Smooth muscle cell (in vitro differentiated cells): Measurements from ENCODE around the gene ENOX1. TPM values are rescaled to one million over a fixed set of nuclear protein-coding genes. Genes with fewer than 3 reads are reported as not detected.

Experiments
- DNase-seq: peaks from one replicate; lab custom pipeline; 2025; ENCODE audit not compliant: unreplicated experiment; lab: John Stamatoyannopoulos, UW
- H2AFZ ChIP-seq: fragments of 200-600 bp; sonication (generic); 2 replicates; pipeline ENCODE4 v1.6.0; 2016; ENCODE audit warnings: antibody characterized with exemption, low read depth, mild to moderate bottlenecking
- H3F3A ChIP-seq: fragments of 200-600 bp; sonication (generic); 2 replicates; pipeline ENCODE4 v1.6.0; 2017; ENCODE audit warnings: antibody characterized with exemption, low read depth
- H3K27ac ChIP-seq: fragments of 200-600 bp; sonication (generic); 2 replicates; pipeline ENCODE4 v1.5.1; 2016; ENCODE audit warnings: low read depth, mild to moderate bottlenecking
- H3K27me3 ChIP-seq: fragments of 200-600 bp; sonication (generic); 2 replicates; pipeline ENCODE4 v1.6.1; 2016; ENCODE audit warnings: low read depth, mild to moderate bottlenecking
- H3K36me3 ChIP-seq: fragments of 200-600 bp; sonication (generic); 2 replicates; pipeline ENCODE4 v1.5.1; 2016; ENCODE audit warnings: low read depth
- H3K4me1 ChIP-seq: fragments of 200-600 bp; sonication (generic); 2 replicates; pipeline ENCODE4 v1.5.1; 2016; ENCODE audit warnings: low read depth
- H3K4me2 ChIP-seq: fragments of 200-600 bp; sonication (generic); 2 replicates; pipeline ENCODE4 v1.6.0; 2016; ENCODE audit warnings: mild to moderate bottlenecking
- H3K4me3 ChIP-seq: fragments of 200-600 bp; sonication (generic); 2 replicates; pipeline ENCODE4 v1.5.1; 2016; ENCODE audit warnings: mild to moderate bottlenecking
- H3K79me2 ChIP-seq: fragments of 200-600 bp; sonication (generic); 2 replicates; pipeline ENCODE4 v1.6.0; 2016; ENCODE audit warnings: low read depth, mild to moderate bottlenecking
- H3K9ac ChIP-seq: fragments of 200-600 bp; sonication (generic); 2 replicates; pipeline ENCODE4 v1.6.0; 2016; ENCODE audit warnings: low read depth
- H3K9me3 ChIP-seq: fragments of 200-600 bp; sonication (generic); replicated peaks from 2 replicates; pipeline ENCODE4 v1.5.1; 2016; ENCODE audit warnings: low read depth
- H4K20me1 ChIP-seq: fragments of 200-600 bp; sonication (generic); 2 replicates; pipeline ENCODE4 v1.6.0; 2016; ENCODE audit warnings: low read depth
- CTCF ChIP-seq: fragments of 200-600 bp; sonication (generic); IDR thresholded peaks from 2 replicates; pipeline ENCODE4 v1.5.1; 2017; ENCODE audit warnings: borderline replicate concordance, mild to moderate bottlenecking, antibody characterized with exemption; ENCODE audit not compliant: insufficient read depth, poor library complexity, severe bottlenecking
- WGBS: methylation state at CpG from one replicate; pipeline ENCODE4 v1.1.7; 2016; ENCODE audit warnings: low lambda C conversion rate; 5-methylcytosine and 5-hydroxymethylcytosine counted together
- polyA plus RNA-seq: library from polyadenylated mRNA; unstranded; fragments of >200 nt; fragmentation: Nextera tagmentation; extraction: Ambion mirVana; gene quantifications from 2 replicates; pipeline ENCODE4 v1.2.1, GENCODE V29; 2016
- total RNA-seq: library from RNA; depleted of rRNA; stranded (reverse); fragments of >200 nt; gene quantifications from 2 replicates; pipeline ENCODE4 v1.2.3, GENCODE V29; 2014

The ENOX1 gene
- total and polyA plus RNA-seq, 2 experiments from 2014 or later = 1.9 to 2.6 TPM

GRCh38 chr13:43297967-43298678 is 488.6 kb downstream of the ENOX1 start:
- no peak overlapping the region for H3K4me2 ChIP-seq
- no peaks in the 10 kb centered on the region for H3F3A ChIP-seq
- H3K27ac ChIP-seq = no peak overlapping the region
- no peaks in the 10 kb centered on the region for H3K9me3 ChIP-seq
- no peak for DNase-seq
- H3K79me2 ChIP-seq = no peaks in the 10 kb centered on the region
- 84% methylated on average over 6 of the region's 6 CpGs for WGBS
- TF ChIP-seq CTCF = no peak
- no peak overlapping the region for H3K4me3 ChIP-seq
- H2AFZ ChIP-seq = no peak overlapping the region
- no peaks in the 10 kb centered on the region for H3K4me1 ChIP-seq
- no peaks in the 10 kb centered on the region for H4K20me1 ChIP-seq
- no peaks in the 10 kb centered on the region for H3K36me3 ChIP-seq
- no peaks in the 10 kb centered on the region for H3K27me3 ChIP-seq
- H3K9ac ChIP-seq = no peak overlapping the region

GRCh38 chr13:43295825-43296564 is 490.8 kb downstream of the ENOX1 start:
- H3F3A ChIP-seq = no peaks in the 10 kb centered on the region
- no peak for DNase-seq
- no peak for TF ChIP-seq CTCF
- H3K4me2 ChIP-seq = no peak overlapping the region
- H3K27ac ChIP-seq = no peak overlapping the region
- WGBS = 89% methylated on average over 5 of the region's 5 CpGs
- H3K4me3 ChIP-seq = no peak overlapping the region
- no peak overlapping the region for H3K9ac ChIP-seq
- H2AFZ ChIP-seq = no peak overlapping the region
- H3K79me2 ChIP-seq = no peaks in the 10 kb centered on the region
- H3K27me3 ChIP-seq = no peaks in the 10 kb centered on the region
- H3K36me3 ChIP-seq = no peaks in the 10 kb centered on the region
- H4K20me1 ChIP-seq = no peaks in the 10 kb centered on the region
- H3K9me3 ChIP-seq = no peaks in the 10 kb centered on the region
- no peaks in the 10 kb centered on the region for H3K4me1 ChIP-seq

- Histone ChIP-seq H3K9ac (no peak overlapping the region), H4K20me1 (no peaks in the 10 kb centered on the region), H3K9me3 (no peaks in the 10 kb centered on the region), H3K27ac (no peak overlapping the region), H3K4me3 (no peak overlapping the region), H3K4me1 (no peaks in the 10 kb centered on the region), H3K79me2 (no peaks in the 10 kb centered on the region), H3F3A (no peaks in the 10 kb centered on the region), H3K36me3 (no peaks in the 10 kb centered on the region), H3K4me2 (no peak overlapping the region), H3K27me3 (no peaks in the 10 kb centered on the region), H2AFZ (no peak overlapping the region)
- no peak for TF ChIP-seq CTCF
- WGBS = 69% methylated on average over 2 of the region's 2 CpGs
- no peak for DNase-seq
Measured at GRCh38 chr13:43295321-43295720, 491.5 kb downstream of the ENOX1 start.
